ENCODE measurements around the gene CFAP119. TPM values are rescaled to one million over a fixed set of nuclear protein-coding genes. Genes with fewer than 3 reads are reported as not detected.
A peak's percentile ranks its signal among the peaks of the same experiment; 100 is the strongest.

Gene CFAP119
- total RNA-seq, 2 experiments from 2014 or later, result 3.1 to 4.1 TPM

DNA sequence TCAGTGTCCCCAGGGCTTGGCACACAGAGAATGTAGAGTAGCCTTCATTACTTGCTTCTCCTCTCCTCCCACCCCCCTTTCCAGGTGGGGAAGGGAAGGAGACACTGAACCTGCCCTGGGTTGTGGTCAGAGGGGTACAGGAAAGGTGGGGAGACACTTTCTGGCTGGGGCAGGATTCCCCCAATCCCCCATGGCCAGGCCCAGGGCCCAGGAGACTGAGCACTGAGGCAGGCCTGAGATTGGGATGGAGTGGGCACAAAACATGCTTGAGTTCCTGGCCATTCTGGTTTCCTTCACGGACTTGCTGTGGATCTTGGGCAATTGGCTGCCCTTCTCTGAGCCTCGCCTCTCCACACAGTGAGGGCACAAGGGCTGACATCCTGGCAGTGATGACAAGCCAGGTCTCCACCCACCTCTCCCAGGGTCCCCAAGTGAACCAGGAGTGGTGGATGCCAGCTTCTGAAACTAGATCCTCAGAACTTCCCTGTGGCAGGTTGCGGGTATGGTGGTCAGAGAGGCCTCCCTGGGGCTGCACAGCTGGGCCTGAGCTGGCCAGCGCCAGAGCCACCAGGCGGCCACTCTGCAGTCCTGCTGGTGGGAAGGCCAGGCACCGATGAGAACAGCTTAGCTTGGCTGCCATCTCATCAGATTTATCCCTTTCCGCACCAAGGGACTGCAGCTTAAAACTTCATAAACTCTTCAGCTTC, 15.9 kb upstream of the CFAP119 start:
- Mint-ChIP-seq H3K4me3 (peak overlapping the region; percentile 86), H3K27me3 (no peaks in the 10 kb centered on the region), H3K9me3 (no peaks in the 10 kb centered on the region), H3K27ac (no peak overlapping the region), H3K4me1 (peaks cover 27% of the 10 kb centered on the region), H3K36me3 (ENCODE audit: low read depth) (peaks cover 15% of the 10 kb centered on the region)
- ChIA-PET POLR2A (interaction anchor here (0.7 to 1.2 kb wide), 6 partner anchors 9 to 119 kb away, joined by 3 read pairs; partner anchors contain the start of gene FBRS), CTCF (interaction anchor here (1.4 kb wide), 1 partner anchor 37 kb away, joined by 5 read pairs; no protein-coding TSS in a partner anchor)
- DNase-seq, result no peak

DNA sequence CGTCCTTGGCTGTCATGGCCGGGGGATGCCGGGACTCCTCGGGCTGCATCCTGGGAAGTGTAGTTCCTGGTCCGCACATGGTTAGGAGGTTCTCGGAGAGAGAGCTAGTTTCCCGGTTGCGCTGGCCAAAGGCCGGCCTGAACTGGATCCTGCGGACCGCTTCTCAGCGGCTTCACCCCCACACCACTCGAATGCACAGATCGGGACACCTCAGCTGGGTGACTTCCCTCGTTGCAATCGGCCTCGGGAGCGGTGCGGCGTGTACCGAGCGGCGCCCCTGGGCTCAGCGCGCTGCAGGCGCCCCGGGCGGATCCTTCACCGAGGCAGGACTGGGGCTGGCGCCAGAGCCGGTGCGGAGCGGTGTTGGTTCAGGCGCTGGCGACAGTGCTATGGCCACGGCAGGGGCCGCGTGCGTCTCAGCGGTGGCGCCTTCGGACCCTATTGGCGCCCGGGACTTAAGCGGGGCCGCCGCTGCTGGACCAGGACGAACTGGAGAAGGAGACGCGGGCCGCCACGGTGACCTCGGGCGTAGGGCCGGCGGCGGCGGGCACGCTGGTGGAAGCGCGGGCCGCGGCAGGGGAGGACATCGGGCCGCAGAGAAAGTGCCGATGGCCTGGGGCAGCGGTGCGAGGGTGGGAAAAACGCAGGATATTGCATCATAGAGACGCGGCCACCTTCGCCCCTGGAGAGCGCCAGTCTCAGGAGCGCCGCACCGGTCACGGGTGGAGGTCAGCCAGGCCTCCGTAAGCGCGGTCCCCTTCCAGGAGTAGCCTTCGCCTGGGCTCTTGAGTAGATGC, 13.7 kb upstream of the CFAP119 start:
- no peaks in the 10 kb centered on the region for H3K27me3 Mint-ChIP-seq
- CTCF ChIA-PET, result interaction anchor here (0.6 to 2.0 kb wide), 5 partner anchors 13 to 168 kb away, joined by 3 to 6 read pairs (median 3); no protein-coding TSS in a partner anchor
- H3K4me1 Mint-ChIP-seq, result peaks cover 32% of the 10 kb centered on the region
- peak overlapping the region; percentile 75 for H3K27ac Mint-ChIP-seq
- H3K36me3 Mint-ChIP-seq (ENCODE audit: low read depth), result peaks cover 33% of the 10 kb centered on the region
- DNase-seq, result peak; percentile 67
- POLR2A ChIA-PET, result interaction anchor here (1.0 to 1.8 kb wide), 10 partner anchors 9 to 218 kb away, joined by 3 to 8 read pairs (median 4); a partner anchor contains a TSS
- H3K9me3 Mint-ChIP-seq, result no peaks in the 10 kb centered on the region
- H3K4me3 Mint-ChIP-seq, result peak overlapping the region; percentile 86

DNA sequence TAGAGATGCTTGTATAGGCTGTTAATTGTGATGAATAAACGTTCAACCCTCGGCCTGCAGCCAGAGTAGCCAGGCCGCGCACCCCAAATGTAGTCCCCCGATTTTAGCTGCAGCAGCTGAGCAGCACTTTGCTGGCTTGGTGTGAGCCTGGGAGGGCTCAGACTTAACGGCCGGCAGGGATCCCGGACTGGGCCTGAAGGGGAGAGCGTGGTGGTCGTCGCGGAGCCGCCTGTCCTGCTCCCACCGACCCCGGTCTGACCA, 13.2 kb upstream of the CFAP119 start:
- peak overlapping the region; percentile 86 for H3K4me3 Mint-ChIP-seq
- H3K27me3 Mint-ChIP-seq, result no peaks in the 10 kb centered on the region
- POLR2A ChIA-PET, result interaction anchor here (1.0 to 1.8 kb wide), 10 partner anchors 10 to 217 kb away, joined by 3 to 8 read pairs (median 4); a partner anchor contains a TSS
- peaks cover 32% of the 10 kb centered on the region for H3K4me1 Mint-ChIP-seq
- H3K36me3 Mint-ChIP-seq (ENCODE audit: low read depth), result peaks cover 35% of the 10 kb centered on the region
- H3K9me3 Mint-ChIP-seq, result no peaks in the 10 kb centered on the region
- CTCF ChIA-PET, result interaction anchor here (1.0 to 2.0 kb wide), 4 partner anchors 12 to 39 kb away, joined by 3 to 6 read pairs (median 4); no protein-coding TSS in a partner anchor
- H3K27ac Mint-ChIP-seq, result peak overlapping the region; percentile 75
- no peak for DNase-seq

DNA sequence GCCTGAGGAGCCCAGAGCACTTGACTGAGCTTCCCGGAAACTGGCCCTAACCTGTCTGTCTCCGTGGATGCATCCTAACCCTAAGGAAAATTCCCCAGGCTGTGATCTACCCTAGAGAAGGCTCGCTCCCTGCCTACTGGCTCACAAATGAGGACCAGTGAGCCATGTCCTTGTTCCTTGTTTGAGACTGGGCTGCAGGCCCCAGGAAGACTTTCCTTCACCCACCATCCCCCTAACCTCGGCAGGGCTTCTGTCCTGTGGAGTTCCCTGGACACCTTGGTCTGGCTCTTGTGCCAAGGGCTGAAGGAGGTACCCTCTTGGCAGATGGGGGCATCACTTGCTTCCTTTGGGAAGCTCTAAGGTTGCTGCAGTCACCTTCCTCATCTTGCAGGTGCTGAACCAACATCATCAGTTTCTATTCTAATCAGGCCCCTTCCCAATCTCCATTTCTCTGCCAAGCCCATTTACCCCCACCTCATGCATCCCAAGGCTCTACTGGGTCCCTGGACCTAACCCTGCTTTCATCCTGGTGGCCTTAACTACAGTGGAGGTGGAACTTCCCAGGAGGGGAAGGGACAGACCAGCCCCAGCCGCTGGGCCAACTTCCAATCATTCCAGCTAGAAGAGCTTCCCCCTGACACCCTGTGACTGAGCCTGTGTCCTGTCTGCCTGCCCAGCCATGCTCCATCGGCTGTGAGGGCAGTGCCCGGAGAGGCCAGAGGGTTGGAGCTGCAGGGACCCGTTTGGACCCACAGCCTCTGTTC, 12.7 kb upstream of the CFAP119 start:
- Mint-ChIP-seq H3K27ac (peak overlapping the region; percentile 75), H3K27me3 (no peaks in the 10 kb centered on the region), H3K9me3 (no peaks in the 10 kb centered on the region), H3K36me3 (ENCODE audit: low read depth) (peaks cover 38% of the 10 kb centered on the region), H3K4me1 (peaks cover 32% of the 10 kb centered on the region), H3K4me3 (peak overlapping the region; percentile 86)
- CTCF ChIA-PET, result interaction anchor here (0.6 to 2.0 kb wide), 5 partner anchors 12 to 40 kb away, joined by 3 to 6 read pairs (median 4); no protein-coding TSS in a partner anchor
- DNase-seq, result no peak
- POLR2A ChIA-PET, result interaction anchor here (1.0 to 1.8 kb wide), 11 partner anchors 10 to 217 kb away, joined by 3 to 8 read pairs (median 3); a partner anchor contains a TSS

DNA sequence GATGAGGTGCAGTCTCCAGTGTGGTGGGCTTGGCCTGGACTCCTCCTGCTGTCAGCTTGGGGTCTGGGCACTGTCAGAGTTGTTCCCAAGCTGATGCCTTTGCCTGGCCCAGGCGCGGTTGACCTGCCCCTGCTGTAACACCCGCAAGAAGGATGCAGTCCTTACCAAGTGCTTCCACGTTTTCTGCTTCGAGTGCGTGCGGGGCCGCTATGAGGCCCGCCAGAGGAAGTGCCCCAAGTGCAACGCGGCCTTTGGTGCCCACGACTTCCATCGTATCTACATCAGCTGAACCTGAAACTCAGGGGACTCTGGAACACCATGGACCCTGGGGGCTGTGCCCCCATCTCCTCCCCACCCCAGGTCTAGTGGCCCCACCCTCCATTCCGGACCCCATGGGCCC, 12.0 kb upstream of the CFAP119 start:
- Mint-ChIP-seq H3K9me3 (no peaks in the 10 kb centered on the region), H3K4me3 (no peak overlapping the region), H3K27ac (no peak overlapping the region), H3K27me3 (no peaks in the 10 kb centered on the region), H3K36me3 (ENCODE audit: low read depth) (peaks cover 44% of the 10 kb centered on the region), H3K4me1 (peaks cover 32% of the 10 kb centered on the region)
- DNase-seq, result no peak
- ChIA-PET POLR2A (interaction anchor here (1.0 to 1.8 kb wide), 3 partner anchors 9 to 41 kb away, joined by 3 to 7 read pairs (median 6); no protein-coding TSS in a partner anchor), CTCF (interaction anchor here (0.6 to 2.0 kb wide), 2 partner anchors 24 to 41 kb away, joined by 4 to 5 read pairs; no protein-coding TSS in a partner anchor)

DNA sequence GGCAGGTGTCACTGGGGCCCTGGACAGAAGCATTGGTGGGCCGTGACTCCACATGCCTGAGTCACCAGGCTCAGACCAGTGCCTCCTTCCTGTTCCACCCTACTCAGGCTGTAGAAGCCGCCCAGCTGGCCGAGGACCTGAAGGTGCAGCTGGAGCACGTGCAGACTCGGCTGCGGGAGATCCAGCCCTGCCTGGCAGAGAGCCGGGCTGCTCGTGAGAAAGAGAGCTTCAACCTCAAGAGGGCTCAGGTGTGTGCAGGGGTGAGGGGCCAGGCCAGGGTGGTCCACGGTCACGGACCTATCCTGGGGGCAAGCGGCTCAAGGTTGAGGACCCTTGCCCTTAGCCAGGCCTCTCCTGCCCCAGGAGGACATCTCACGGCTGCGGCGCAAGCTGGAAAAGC, 9.9 kb upstream of the CFAP119 start:
- no peak for DNase-seq
- peaks cover 25% of the 10 kb centered on the region for H3K4me1 Mint-ChIP-seq
- ChIA-PET CTCF (interaction anchor here (1.1 to 1.6 kb wide), 2 partner anchors 12 to 26 kb away, joined by 4 read pairs; no protein-coding TSS in a partner anchor), POLR2A (no interaction called here)
- H3K27me3 Mint-ChIP-seq, result no peaks in the 10 kb centered on the region
- H3K4me3 Mint-ChIP-seq, result no peak overlapping the region
- H3K36me3 Mint-ChIP-seq (ENCODE audit: low read depth), result peaks cover 59% of the 10 kb centered on the region
- H3K9me3 Mint-ChIP-seq, result no peaks in the 10 kb centered on the region
- no peak overlapping the region for H3K27ac Mint-ChIP-seq

DNA sequence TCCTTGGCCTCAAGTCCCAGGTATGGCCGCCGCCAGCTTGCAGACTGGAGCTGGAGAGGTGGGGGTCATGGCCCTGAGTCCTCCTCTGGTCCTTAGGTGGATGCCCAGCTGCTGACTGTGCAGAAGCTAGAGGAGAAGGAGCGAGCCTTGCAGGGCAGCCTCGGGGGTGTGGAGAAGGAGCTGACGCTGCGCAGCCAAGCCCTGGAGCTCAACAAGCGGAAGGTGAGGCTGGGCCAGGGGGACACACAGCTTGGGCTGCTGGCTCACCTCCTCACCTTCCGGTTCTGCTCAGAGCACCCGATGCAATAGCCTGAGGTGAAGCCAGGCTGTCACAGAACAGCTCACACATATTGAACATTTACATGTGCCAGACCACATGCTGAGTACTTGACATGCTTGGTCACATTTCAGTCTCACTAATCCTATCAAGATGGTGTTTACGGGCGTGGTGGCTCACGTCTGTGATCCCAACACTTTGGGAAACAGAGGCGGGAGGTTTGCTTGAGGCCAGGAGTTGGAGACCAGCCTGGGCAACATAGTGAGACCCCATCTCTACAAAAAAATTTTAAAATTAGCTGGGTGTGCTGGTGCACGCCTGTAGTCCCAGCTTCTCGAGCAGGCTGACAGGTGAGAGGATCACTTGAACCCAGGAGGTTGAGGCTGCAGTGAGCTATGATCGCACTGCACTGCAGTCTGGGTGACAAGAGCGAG, 7.7 kb upstream of the CFAP119 start:
- no peak overlapping the region for H3K27ac Mint-ChIP-seq
- no peaks in the 10 kb centered on the region for H3K27me3 Mint-ChIP-seq
- ChIA-PET CTCF (no interaction called here), POLR2A (interaction anchor here (0.9 kb wide), 1 partner anchor 71 kb away, joined by 4 read pairs; the partner anchor contains the start of gene SRCAP)
- DNase-seq, result no peak
- H3K9me3 Mint-ChIP-seq, result no peaks in the 10 kb centered on the region
- no peak overlapping the region for H3K4me3 Mint-ChIP-seq
- H3K4me1 Mint-ChIP-seq, result peaks cover 13% of the 10 kb centered on the region
- H3K36me3 Mint-ChIP-seq (ENCODE audit: low read depth), result peaks cover 74% of the 10 kb centered on the region

DNA sequence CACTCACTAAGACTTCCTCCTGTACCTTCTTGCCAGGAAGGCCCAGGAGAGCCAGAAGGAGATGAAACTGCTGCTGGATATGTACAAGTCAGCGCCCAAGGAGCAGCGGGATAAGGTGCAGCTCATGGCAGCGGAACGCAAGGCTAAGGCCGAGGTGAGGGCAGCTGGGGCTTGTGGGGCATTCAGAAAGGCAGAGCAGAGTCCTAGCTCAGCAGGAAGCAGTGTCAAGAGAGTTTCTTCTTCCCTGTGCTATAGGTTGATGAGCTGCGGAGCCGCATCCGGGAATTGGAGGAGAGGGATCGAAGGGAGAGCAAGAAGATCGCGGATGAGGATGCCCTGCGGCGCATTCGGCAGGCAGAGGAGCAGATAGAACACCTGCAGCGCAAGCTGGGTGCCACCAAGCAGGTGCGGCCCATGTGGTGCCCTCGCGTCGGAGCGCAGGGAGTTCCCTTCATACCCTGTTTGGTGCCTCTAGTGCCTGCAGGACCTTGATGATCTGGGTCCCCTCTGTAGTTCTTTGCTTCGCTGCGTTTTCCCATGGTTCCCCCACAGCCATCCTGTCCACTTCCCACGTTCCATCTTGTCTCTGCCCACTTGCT, 6.8 kb upstream of the CFAP119 start:
- peaks cover 15% of the 10 kb centered on the region for H3K4me1 Mint-ChIP-seq
- no peaks in the 10 kb centered on the region for H3K27me3 Mint-ChIP-seq
- no peak overlapping the region for H3K4me3 Mint-ChIP-seq
- CTCF ChIA-PET, result no interaction called here
- DNase-seq, result no peak
- H3K9me3 Mint-ChIP-seq, result no peaks in the 10 kb centered on the region
- POLR2A ChIA-PET, result interaction anchor here (0.9 to 1.5 kb wide), 2 partner anchors 9 to 70 kb away, joined by 3 to 4 read pairs; partner anchors contain the start of gene SRCAP
- peaks cover 78% of the 10 kb centered on the region for H3K36me3 Mint-ChIP-seq (ENCODE audit: low read depth)
- H3K27ac Mint-ChIP-seq, result no peak overlapping the region

DNA sequence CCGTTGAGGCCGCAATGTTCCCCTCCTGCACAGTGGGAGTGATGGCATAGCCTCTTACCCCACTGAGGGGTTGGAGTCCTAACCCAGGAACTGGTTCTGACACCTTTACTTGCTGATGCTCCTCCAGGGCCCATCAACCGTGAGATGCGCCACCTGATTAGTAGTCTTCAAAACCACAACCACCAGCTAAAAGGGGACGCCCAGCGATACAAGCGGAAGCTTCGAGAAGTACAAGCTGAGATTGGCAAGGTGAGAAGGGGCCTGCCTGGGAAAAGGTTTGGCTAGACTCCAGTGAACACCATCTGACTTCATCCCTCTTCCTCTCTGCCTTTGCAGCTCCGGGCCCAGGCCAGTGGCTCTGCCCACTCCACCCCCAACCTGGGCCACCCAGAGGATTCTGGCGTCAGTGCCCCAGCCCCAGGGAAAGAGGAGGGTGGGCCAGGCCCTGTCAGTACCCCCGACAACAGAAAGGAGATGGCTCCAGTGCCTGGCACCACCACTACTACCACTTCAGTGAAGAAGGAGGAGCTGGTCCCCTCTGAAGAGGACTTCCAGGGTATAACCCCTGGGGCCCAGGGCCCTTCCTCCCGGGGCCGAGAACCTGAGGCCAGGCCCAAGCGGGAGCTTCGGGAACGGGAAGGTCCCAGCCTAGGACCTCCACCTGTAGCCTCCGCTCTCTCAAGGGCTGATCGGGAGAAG, 6.1 kb upstream of the CFAP119 start:
- POLR2A ChIA-PET, result interaction anchor here (1.5 kb wide), 1 partner anchor 10 kb away, joined by 3 read pairs; no protein-coding TSS in a partner anchor
- Mint-ChIP-seq H3K27ac (no peak overlapping the region), H3K4me3 (no peak overlapping the region), H3K27me3 (no peaks in the 10 kb centered on the region), H3K4me1 (peaks cover 19% of the 10 kb centered on the region), H3K36me3 (ENCODE audit: low read depth) (peaks cover 81% of the 10 kb centered on the region), H3K9me3 (no peaks in the 10 kb centered on the region)
- CTCF ChIA-PET, result no interaction called here
- no peak for DNase-seq

DNA sequence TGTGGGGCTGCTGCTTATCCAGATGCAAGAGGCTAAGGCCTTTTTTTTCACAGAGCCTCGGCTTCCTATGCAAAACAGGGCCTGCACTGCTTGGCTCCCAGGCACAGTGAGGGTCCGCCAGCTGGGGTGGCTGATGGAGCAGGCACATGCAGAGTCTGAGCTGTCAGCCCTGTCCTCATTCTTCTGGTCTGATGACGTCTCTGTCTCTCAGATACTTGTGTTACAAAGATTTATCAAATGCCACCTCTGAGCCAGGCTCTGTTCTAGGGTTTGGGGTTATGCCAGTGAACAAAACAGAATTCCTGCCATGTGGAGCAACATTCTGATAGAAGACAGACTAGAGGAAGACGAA, 5.0 kb upstream of the CFAP119 start:
- ChIA-PET POLR2A (no interaction called here), CTCF (no interaction called here)
- H3K4me1 Mint-ChIP-seq, result peaks cover 18% of the 10 kb centered on the region
- no peaks in the 10 kb centered on the region for H3K27me3 Mint-ChIP-seq
- no peak for DNase-seq
- no peak overlapping the region for H3K4me3 Mint-ChIP-seq
- peaks cover 76% of the 10 kb centered on the region for H3K36me3 Mint-ChIP-seq (ENCODE audit: low read depth)
- H3K27ac Mint-ChIP-seq, result no peak overlapping the region
- no peaks in the 10 kb centered on the region for H3K9me3 Mint-ChIP-seq

DNA sequence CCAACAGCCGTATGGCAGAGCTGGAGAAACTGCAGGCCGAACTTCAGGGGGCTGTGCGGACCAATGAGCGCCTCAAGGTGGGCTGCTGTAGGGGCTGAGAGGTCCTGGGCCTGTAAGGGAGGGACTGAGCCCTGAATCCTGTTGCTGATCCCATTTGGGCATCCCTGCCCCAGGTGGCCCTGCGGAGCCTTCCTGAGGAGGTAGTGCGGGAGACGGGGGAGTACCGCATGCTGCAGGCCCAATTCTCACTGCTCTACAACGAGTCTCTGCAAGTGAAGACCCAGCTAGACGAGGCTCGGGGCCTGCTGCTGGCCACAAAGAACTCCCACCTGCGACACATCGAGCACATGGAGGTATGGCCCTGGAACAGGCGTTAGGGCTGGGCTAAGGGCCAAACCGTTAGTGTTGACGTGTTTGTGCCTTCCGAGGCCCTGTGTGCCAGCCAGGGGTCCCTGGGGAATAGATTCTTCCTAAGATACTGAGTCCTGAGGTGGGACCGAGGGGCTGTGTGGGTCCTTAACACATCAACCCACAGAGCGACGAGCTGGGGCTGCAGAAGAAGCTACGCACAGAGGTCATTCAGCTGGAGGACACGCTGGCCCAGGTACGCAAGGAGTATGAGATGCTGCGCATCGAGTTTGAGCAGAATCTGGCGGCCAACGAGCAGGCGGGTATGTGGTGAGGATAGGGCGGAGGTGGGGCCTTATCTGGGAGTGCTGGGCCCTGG, 4.5 kb upstream of the CFAP119 start:
- Mint-ChIP-seq H3K36me3 (ENCODE audit: low read depth) (peaks cover 73% of the 10 kb centered on the region), H3K27ac (no peak overlapping the region), H3K4me3 (no peak overlapping the region), H3K4me1 (peaks cover 19% of the 10 kb centered on the region), H3K9me3 (no peaks in the 10 kb centered on the region), H3K27me3 (no peaks in the 10 kb centered on the region)
- DNase-seq, result no peak
- POLR2A ChIA-PET, result no interaction called here
- CTCF ChIA-PET, result no interaction called here
